HG03378 (cell line): Measurements from ENCODE around the gene PLEKHN1.

Source experiments
- ATAC-seq: cut with Tn5 transposase; IDR thresholded peaks from one replicate; pipeline ENCODE4 v1.9.1; 2021; ENCODE audit warnings: mild to moderate bottlenecking, moderate library complexity; ENCODE audit not compliant: unreplicated experiment

Gene PLEKHN1

GRCh38 chr1:929712-930632, 36.3 kb upstream of the PLEKHN1 start:
- ATAC-seq, result no peak

- ATAC-seq, result no peak
These were observed 35.6 kb upstream of the PLEKHN1 start for GRCh38 chr1:930633-931138.

GRCh38 chr1:931380-932172, 34.7 kb upstream of the PLEKHN1 start:
- ATAC-seq, result no peak

- ATAC-seq, result no peak
These were observed 34.1 kb upstream of the PLEKHN1 start for GRCh38 chr1:932173-932510.

- ATAC-seq, result no peak
These were observed 33.3 kb upstream of the PLEKHN1 start for GRCh38 chr1:932776-933602.

- ATAC-seq, result no peak
These were observed 32.7 kb upstream of the PLEKHN1 start for GRCh38 chr1:933603-933940.

GRCh38 chr1:934991-935750, 31.1 kb upstream of the PLEKHN1 start:
- no peak for ATAC-seq

GRCh38 chr1:935751-936231, 30.5 kb upstream of the PLEKHN1 start:
- ATAC-seq, result no peak

GRCh38 chr1:936348-937264, 29.7 kb upstream of the PLEKHN1 start:
- no peak for ATAC-seq

- ATAC-seq, result no peak
These were observed 28.8 kb upstream of the PLEKHN1 start for GRCh38 chr1:937521-937920.

GRCh38 chr1:938088-938683, 28.1 kb upstream of the PLEKHN1 start:
- no peak for ATAC-seq

- ATAC-seq, result no peak
These were observed 27.4 kb upstream of the PLEKHN1 start for GRCh38 chr1:938711-939489.

- ATAC-seq, result no peak
These were observed 26.7 kb upstream of the PLEKHN1 start for GRCh38 chr1:939511-940106.

- ATAC-seq, result no peak
These were observed 25.9 kb upstream of the PLEKHN1 start for GRCh38 chr1:940107-941014.

- no peak for ATAC-seq
These were observed 25.2 kb upstream of the PLEKHN1 start for GRCh38 chr1:941015-941587.
